Measurements from ENCODE around the gene LILRA6. TPM values are rescaled to one million over a fixed set of nuclear protein-coding genes. Genes with fewer than 3 reads are reported as not detected.
"Not testable (repeated sequence)": the region's sequence is repeated elsewhere in the genome, so short reads cannot be mapped to it uniquely, and the experiment has no call there.

The LILRA6 gene
- total RNA-seq, 1 donor from 2014 or later: not detected

DNA sequence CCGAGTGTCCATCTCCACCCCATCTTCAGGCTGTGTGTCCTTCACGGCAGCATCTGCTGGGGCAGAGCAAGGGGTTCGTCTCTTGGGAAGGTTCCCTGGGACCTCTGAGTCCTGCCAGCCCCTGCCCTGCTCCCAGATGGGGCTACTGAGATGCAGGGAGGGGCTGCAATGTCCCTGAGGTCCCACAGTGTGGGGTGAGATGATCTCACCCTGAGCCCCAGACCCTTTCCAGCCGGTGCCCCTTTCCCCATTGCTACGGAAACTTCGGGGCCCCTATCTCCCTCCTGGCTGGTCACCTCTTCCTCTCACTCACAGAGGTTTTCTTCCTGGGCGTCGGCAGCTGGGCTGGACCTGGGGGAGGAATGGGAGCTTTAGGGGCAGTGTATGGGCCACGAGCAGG is 33.4 kb upstream of the LILRA6 start:
- Mint-ChIP-seq H3K4me3 (no peak overlapping the region), H3K27me3 (peaks cover 12% of the 10 kb centered on the region), H3K27ac (no peak overlapping the region), H3K4me1 (peaks cover 37% of the 10 kb centered on the region), H3K36me3 (ENCODE audit: low read depth) (no peaks in the 10 kb centered on the region), H3K9me3 (no peaks in the 10 kb centered on the region)
- TF ChIP-seq, protein P1, sequence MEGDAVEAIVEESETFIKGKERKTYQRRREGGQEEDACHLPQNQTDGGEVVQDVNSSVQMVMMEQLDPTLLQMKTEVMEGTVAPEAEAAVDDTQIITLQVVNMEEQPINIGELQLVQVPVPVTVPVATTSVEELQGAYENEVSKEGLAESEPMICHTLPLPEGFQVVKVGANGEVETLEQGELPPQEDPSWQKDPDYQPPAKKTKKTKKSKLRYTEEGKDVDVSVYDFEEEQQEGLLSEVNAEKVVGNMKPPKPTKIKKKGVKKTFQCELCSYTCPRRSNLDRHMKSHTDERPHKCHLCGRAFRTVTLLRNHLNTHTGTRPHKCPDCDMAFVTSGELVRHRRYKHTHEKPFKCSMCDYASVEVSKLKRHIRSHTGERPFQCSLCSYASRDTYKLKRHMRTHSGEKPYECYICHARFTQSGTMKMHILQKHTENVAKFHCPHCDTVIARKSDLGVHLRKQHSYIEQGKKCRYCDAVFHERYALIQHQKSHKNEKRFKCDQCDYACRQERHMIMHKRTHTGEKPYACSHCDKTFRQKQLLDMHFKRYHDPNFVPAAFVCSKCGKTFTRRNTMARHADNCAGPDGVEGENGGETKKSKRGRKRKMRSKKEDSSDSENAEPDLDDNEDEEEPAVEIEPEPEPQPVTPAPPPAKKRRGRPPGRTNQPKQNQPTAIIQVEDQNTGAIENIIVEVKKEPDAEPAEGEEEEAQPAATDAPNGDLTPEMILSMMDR (IDR thresholded peaks at IDR 0.05): no peak
- intact Hi-C loops (cut with micrococcal nuclease): no loop called here
- ChIA-PET POLR2A (no interaction called here), CTCF (no interaction called here)
- DNase-seq: no peak
- ATAC-seq (ENCODE audit: low read depth): no peak

- H3K4me3 Mint-ChIP-seq; H3K9me3 Mint-ChIP-seq; H3K27ac Mint-ChIP-seq; DNase-seq; H3K36me3 Mint-ChIP-seq (ENCODE audit: low read depth); CTCF ChIA-PET; intact Hi-C loops (cut with micrococcal nuclease); ATAC-seq (ENCODE audit: low read depth): not testable (repeated sequence)
- peaks cover 18% of the 10 kb centered on the region for H3K27me3 Mint-ChIP-seq
- peaks cover 23% of the 10 kb centered on the region for H3K4me1 Mint-ChIP-seq
- POLR2A ChIA-PET: interaction anchor here (0.7 kb wide), 1 partner anchor 12 kb away, joined by 3 read pairs; no protein-coding TSS in a partner anchor
Observed at GRCh38 chr19:54274516-54274915, 31.9 kb upstream of the LILRA6 start.

DNA sequence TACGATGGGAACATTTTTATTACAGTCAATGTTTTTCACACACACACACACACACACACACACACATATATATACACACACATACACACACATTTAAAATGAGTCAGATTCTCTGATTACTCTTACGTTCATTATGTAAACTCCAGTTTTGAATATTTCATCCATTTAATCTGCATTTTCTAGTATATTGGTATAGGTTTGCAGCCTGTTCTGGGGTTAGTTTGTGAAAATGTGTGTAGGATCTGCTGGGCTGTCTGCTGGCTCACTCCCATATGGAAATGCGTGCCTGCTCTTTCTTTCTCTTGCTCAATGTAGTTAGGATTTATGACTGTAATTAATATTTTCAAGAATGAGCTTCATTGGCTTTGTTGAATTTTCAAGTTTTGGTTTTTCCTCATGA is 31.2 kb upstream of the LILRA6 start:
- no peak overlapping the region for H3K4me3 Mint-ChIP-seq
- H3K9me3 Mint-ChIP-seq: no peaks in the 10 kb centered on the region
- intact Hi-C loops (cut with micrococcal nuclease): no loop called here
- no peak overlapping the region for H3K27ac Mint-ChIP-seq
- H3K27me3 Mint-ChIP-seq: peaks cover 18% of the 10 kb centered on the region
- peaks cover 19% of the 10 kb centered on the region for H3K4me1 Mint-ChIP-seq
- H3K36me3 Mint-ChIP-seq (ENCODE audit: low read depth): no peaks in the 10 kb centered on the region
- ChIA-PET POLR2A (interaction anchor here (0.7 kb wide), 1 partner anchor 13 kb away, joined by 3 read pairs; no protein-coding TSS in a partner anchor), CTCF (no interaction called here)
- TF ChIP-seq, protein P1 (IDR thresholded peaks at IDR 0.05): no peak
- ATAC-seq (ENCODE audit: low read depth): no peak
- no peak for DNase-seq

- not testable (repeated sequence) for ATAC-seq (ENCODE audit: low read depth)
Observed at GRCh38 chr19:54272181-54272580, 29.6 kb upstream of the LILRA6 start.

GRCh38 chr19:54271587-54271986 is 29.0 kb upstream of the LILRA6 start:
- DNase-seq; intact Hi-C loops (cut with micrococcal nuclease); H3K9me3 Mint-ChIP-seq; POLR2A ChIA-PET; CTCF ChIA-PET; ATAC-seq (ENCODE audit: low read depth); H3K36me3 Mint-ChIP-seq (ENCODE audit: low read depth); H3K4me3 Mint-ChIP-seq; H3K27ac Mint-ChIP-seq: not testable (repeated sequence)
- peaks cover 19% of the 10 kb centered on the region for H3K4me1 Mint-ChIP-seq
- H3K27me3 Mint-ChIP-seq: peaks cover 18% of the 10 kb centered on the region

More at GRCh38 chr19:54272181-54272580, 29.6 kb upstream of the LILRA6 start:
- H3K4me1 Mint-ChIP-seq: peaks cover 19% of the 10 kb centered on the region
- intact Hi-C loops (cut with micrococcal nuclease); H3K36me3 Mint-ChIP-seq (ENCODE audit: low read depth); H3K9me3 Mint-ChIP-seq; H3K27ac Mint-ChIP-seq; DNase-seq; CTCF ChIA-PET: not testable (repeated sequence)
- POLR2A ChIA-PET: interaction anchor here (0.6 kb wide), 1 partner anchor 1137 kb away, joined by 4 read pairs; no protein-coding TSS in a partner anchor
- peaks cover 16% of the 10 kb centered on the region for H3K27me3 Mint-ChIP-seq
- peak overlapping the region; percentile 53 for H3K4me3 Mint-ChIP-seq

GRCh38 chr19:54271106-54271505 is 28.5 kb upstream of the LILRA6 start:
- no peak for ATAC-seq (ENCODE audit: low read depth)
- TF ChIP-seq, protein P1 (IDR thresholded peaks at IDR 0.05): no peak
- CTCF ChIA-PET: no interaction called here

More at GRCh38 chr19:54271106-54271505, 28.5 kb upstream of the LILRA6 start:
- Mint-ChIP-seq H3K4me1 (peaks cover 19% of the 10 kb centered on the region), H3K9me3 (no peaks in the 10 kb centered on the region), H3K27ac (no peak overlapping the region), H3K36me3 (ENCODE audit: low read depth) (no peaks in the 10 kb centered on the region), H3K27me3 (peaks cover 16% of the 10 kb centered on the region), H3K4me3 (no peak overlapping the region)
- POLR2A ChIA-PET: interaction anchor here (1.7 kb wide), 1 partner anchor 23 kb away, joined by 3 read pairs; no protein-coding TSS in a partner anchor
- no peak for DNase-seq
- intact Hi-C loops (cut with micrococcal nuclease): no loop called here
